OCI-LY7 (cell line): Measurements from ENCODE around the gene POLD2. TPM values are rescaled to one million over a fixed set of nuclear protein-coding genes. Genes with fewer than 3 reads are reported as not detected.

Experiments used
- BruUV-seq: library from RNA; stranded (reverse); fragments of 400-500 nt; replicated peaks from 2 replicates; lab custom pipeline; 2021; lab: Mats Ljungman, UMichigan
- CTCF ChIA-PET: fragments of 300-600 bp; sonication (Branson Sonifier 250); formaldehyde crosslinking; loops from one replicate; lab custom pipeline; 2022; ENCODE audit warnings: antibody characterized with exemption; ENCODE audit not compliant: unreplicated experiment; lab: Charles Lee
- POLR2A ChIA-PET: fragments of 300-600 bp; sonication (Branson Sonifier 250); formaldehyde crosslinking; loops from one replicate; lab custom pipeline; 2022; ENCODE audit warnings: antibody characterized with exemption; lab: Charles Lee
- DNase-seq: peaks from one replicate; pipeline ENCODE4 v3.0.0-alpha.2; 2015; ENCODE audit warnings: low spot score
- H2AFZ ChIP-seq: fragments of 200-600 bp; sonication (generic), shearing (Covaris generic); 2 replicates; pipeline ENCODE4 v1.6.1; 2014; ENCODE audit warnings: mild to moderate bottlenecking, antibody characterized with exemption, low read length, moderate library complexity
- H3K27ac ChIP-seq: fragments of 200-600 bp; sonication (generic); 2 replicates; pipeline ENCODE4 v1.5.1; 2014; ENCODE audit warnings: mixed run types, low read depth, mild to moderate bottlenecking, moderate library complexity, low read length, inconsistent platforms; ENCODE audit not compliant: poor library complexity, severe bottlenecking
- H3K36me3 ChIP-seq: fragments of 200-600 bp; sonication (generic); 2 replicates; pipeline ENCODE4 v1.6.1; 2014; ENCODE audit warnings: mild to moderate bottlenecking, antibody characterized with exemption, low read length, moderate library complexity, mixed read lengths; ENCODE audit not compliant: insufficient read depth
- H3K4me1 ChIP-seq: fragments of 200-600 bp; sonication (generic); 2 replicates; pipeline ENCODE4 v1.5.1; 2014; ENCODE audit warnings: mild to moderate bottlenecking, low read length; ENCODE audit not compliant: insufficient read depth, poor library complexity, severe bottlenecking
- H3K4me2 ChIP-seq: fragments of 200-600 bp; sonication (generic); 2 replicates; pipeline ENCODE4 v1.6.1; 2014; ENCODE audit warnings: mild to moderate bottlenecking, low read length
- H3K4me3 ChIP-seq: fragments of 200-600 bp; sonication (generic); 2 replicates; pipeline ENCODE4 v1.5.1; 2014; ENCODE audit warnings: mild to moderate bottlenecking, low read depth, low read length; ENCODE audit not compliant: poor library complexity, severe bottlenecking
- H3K79me2 ChIP-seq: fragments of 200-600 bp; sonication (generic); 2 replicates; pipeline ENCODE4 v1.6.1; 2016; ENCODE audit warnings: low read depth, mild to moderate bottlenecking, low read length, moderate library complexity, mixed read lengths; ENCODE audit not compliant: insufficient read depth
- H3K9me2 ChIP-seq: fragments of 200-600 bp; sonication (generic); 2 replicates; pipeline ENCODE4 v1.6.1; 2016; ENCODE audit warnings: mild to moderate bottlenecking, low read length, mixed read lengths; ENCODE audit not compliant: insufficient read depth
- H3K9me3 ChIP-seq: fragments of 200-600 bp; sonication (generic); 2 replicates; pipeline ENCODE4 v1.6.1; 2014; ENCODE audit warnings: mild to moderate bottlenecking, mixed run types, low read length, mixed read lengths
- H4K20me1 ChIP-seq: fragments of 200-600 bp; sonication (generic); 2 replicates; pipeline ENCODE4 v1.6.1; 2014; ENCODE audit warnings: mild to moderate bottlenecking, antibody characterized with exemption, low read length, moderate library complexity, mixed read lengths; ENCODE audit not compliant: insufficient read depth
- EZH2phosphoT487 ChIP-seq: fragments of 200-600 bp; sonication (generic); IDR thresholded peaks from 2 replicates; pipeline ENCODE4 v1.6.1; 2018; ENCODE audit warnings: low read depth, borderline replicate concordance, mild to moderate bottlenecking, mixed run types, antibody characterized with exemption, low read length, moderate library complexity, mixed read lengths
- intact Hi-C: fragments of 100-400 bp; cut with micrococcal nuclease; formaldehyde crosslinking; loops from one replicate; pipeline ENCODE4 v1.10.0; 2022; ENCODE audit not compliant: unreplicated experiment
- total RNA-seq, 2 experiments: library from RNA; depleted of rRNA in 1 of 2; stranded (reverse); fragments of >200 nt in 1 of 2; shearing (Covaris generic) in 1 of 2; gene quantifications; 2 replicates each; pipeline ENCODE4 v1.2.3, GENCODE V29; 2014 to 2022
- TF ChIP-seq, protein P1 (sequence below): fragments of 200-600 bp; sonication (generic); conservative IDR thresholded peaks from 2 replicates; pipeline ENCODE4 v1.5.1; 2014; ENCODE audit warnings: mild to moderate bottlenecking, antibody characterized with exemption, low read length, moderate library complexity, mixed read lengths

The POLD2 gene
- total RNA-seq, 2 experiments from 2014 or later = 230 to 261 TPM

DNA sequence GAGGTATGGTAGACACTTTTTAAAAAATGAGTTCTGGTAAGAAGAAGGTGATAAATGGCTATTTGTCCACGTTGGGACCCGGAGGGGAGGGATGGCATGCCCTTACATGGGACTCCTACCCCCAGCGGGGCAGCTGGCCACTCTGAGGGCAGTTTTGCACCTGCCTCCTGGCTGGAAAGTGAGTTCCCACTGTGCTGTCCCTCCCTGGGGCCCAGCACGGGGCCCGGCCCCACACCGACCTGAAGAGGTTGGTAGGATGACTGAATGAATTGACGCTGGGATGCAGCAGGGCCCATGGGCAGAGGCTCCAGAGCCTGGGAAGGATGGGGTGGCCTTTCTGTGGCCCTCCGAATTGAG, 19.8 kb downstream of the POLD2 start:
- no peaks in the 10 kb centered on the region for H3K36me3 ChIP-seq
- no peaks in the 10 kb centered on the region for H3K9me2 ChIP-seq
- H3K4me2 ChIP-seq = peak overlapping the region; percentile 71
- ChIA-PET CTCF (no interaction called here), POLR2A (interaction anchor here (1.2 kb wide), 1 partner anchor 18 kb away, joined by 5 read pairs; no protein-coding TSS in a partner anchor)
- no peak overlapping the region for H2AFZ ChIP-seq
- peaks cover 75% of the 10 kb centered on the region for H3K4me1 ChIP-seq
- no peak for TF ChIP-seq EZH2phosphoT487
- TF ChIP-seq, protein P1, sequence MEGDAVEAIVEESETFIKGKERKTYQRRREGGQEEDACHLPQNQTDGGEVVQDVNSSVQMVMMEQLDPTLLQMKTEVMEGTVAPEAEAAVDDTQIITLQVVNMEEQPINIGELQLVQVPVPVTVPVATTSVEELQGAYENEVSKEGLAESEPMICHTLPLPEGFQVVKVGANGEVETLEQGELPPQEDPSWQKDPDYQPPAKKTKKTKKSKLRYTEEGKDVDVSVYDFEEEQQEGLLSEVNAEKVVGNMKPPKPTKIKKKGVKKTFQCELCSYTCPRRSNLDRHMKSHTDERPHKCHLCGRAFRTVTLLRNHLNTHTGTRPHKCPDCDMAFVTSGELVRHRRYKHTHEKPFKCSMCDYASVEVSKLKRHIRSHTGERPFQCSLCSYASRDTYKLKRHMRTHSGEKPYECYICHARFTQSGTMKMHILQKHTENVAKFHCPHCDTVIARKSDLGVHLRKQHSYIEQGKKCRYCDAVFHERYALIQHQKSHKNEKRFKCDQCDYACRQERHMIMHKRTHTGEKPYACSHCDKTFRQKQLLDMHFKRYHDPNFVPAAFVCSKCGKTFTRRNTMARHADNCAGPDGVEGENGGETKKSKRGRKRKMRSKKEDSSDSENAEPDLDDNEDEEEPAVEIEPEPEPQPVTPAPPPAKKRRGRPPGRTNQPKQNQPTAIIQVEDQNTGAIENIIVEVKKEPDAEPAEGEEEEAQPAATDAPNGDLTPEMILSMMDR = no peak
- H3K4me3 ChIP-seq = peak overlapping the region; percentile 62
- peak overlapping the region; percentile 98 for H3K27ac ChIP-seq
- H4K20me1 ChIP-seq = no peaks in the 10 kb centered on the region
- no TSS peak for BruUV-seq
- intact Hi-C loops = no loop called here
- no peak for DNase-seq
- H3K9me3 ChIP-seq = no peaks in the 10 kb centered on the region
- H3K79me2 ChIP-seq = no peaks in the 10 kb centered on the region

DNA sequence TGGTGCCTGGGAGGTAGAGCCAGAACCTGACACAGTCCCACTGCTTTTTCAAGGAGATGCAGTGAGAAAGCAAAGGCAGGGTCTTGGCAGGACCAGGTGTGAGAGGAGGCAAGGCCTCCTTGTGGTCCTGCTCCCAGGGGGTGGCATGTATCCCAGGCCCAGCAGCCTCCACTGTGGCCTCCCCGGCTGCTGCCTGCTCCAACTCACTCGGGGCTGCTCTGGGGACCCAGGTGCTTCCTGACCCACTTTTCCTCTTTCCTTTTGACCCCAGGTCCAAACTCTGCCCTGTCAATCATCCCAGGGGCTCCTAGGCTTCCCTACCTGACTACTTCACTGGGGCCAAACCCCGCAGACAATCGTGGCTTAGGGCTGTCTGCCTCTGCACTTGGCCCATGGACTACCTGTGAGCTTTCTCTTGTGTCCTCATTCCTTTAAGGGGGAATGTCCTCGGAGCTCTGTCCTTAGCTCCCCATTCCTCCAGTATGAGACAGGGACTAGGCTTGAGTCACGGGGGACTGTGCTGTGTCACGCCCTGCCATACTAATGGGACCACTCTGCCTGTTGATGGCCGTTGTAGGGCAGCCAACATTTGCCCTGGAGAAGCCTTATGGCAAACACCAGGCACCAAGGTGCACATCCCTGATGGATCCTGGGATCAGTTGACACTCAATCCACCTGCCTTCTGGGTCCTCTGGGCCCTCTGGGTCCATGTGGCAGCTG, 20.3 kb downstream of the POLD2 start:
- peak overlapping the region; percentile 71 for H3K4me2 ChIP-seq
- no peak for DNase-seq
- H3K27ac ChIP-seq = peak overlapping the region; percentile 98
- no TSS peak for BruUV-seq
- no peaks in the 10 kb centered on the region for H3K36me3 ChIP-seq
- H4K20me1 ChIP-seq = no peaks in the 10 kb centered on the region
- H3K4me1 ChIP-seq = peaks cover 80% of the 10 kb centered on the region
- ChIA-PET POLR2A (interaction anchor here (0.9 to 1.2 kb wide), 2 partner anchors 14 to 18 kb away, joined by 4 to 5 read pairs; no protein-coding TSS in a partner anchor), CTCF (no interaction called here)
- intact Hi-C loops = no loop called here
- TF ChIP-seq, protein P1 = no peak
- no peak for TF ChIP-seq EZH2phosphoT487
- H3K9me2 ChIP-seq = no peaks in the 10 kb centered on the region
- H3K79me2 ChIP-seq = no peaks in the 10 kb centered on the region
- no peaks in the 10 kb centered on the region for H3K9me3 ChIP-seq
- H3K4me3 ChIP-seq = peak overlapping the region; percentile 62
- H2AFZ ChIP-seq = no peak overlapping the region
